Large intestine (tissue), 3 donors: Measurements from ENCODE around the gene SPINT1. TPM values are rescaled to one million over a fixed set of nuclear protein-coding genes. Genes with fewer than 3 reads are reported as not detected.
"Not testable (repeated sequence)": the region's sequence is repeated elsewhere in the genome, so short reads cannot be mapped to it uniquely, and the experiment has no call there.

ENCODE experiments used
- DNase-seq, 2 donors: peaks; one replicate each; pipeline versions ENCODE4 v3.0.0 to v3.0.0-alpha.2; 2013
- H3K27ac ChIP-seq: one replicate; pipeline ENCODE4 v1.5.1; 2013; ENCODE audit warnings: low read length
- H3K27me3 ChIP-seq: 2 replicates; pipeline ENCODE4 v1.6.1; 2013; ENCODE audit warnings: low read length; ENCODE audit not compliant: control insufficient read depth, insufficient read depth
- H3K36me3 ChIP-seq: 2 replicates; pipeline ENCODE4 v1.6.1; 2013; ENCODE audit warnings: low read length; ENCODE audit not compliant: control insufficient read depth, insufficient read depth
- H3K4me1 ChIP-seq: one replicate; pipeline ENCODE4 v1.6.1; 2013; ENCODE audit warnings: low read length; ENCODE audit not compliant: control insufficient read depth, insufficient read depth
- H3K4me3 ChIP-seq: one replicate; pipeline ENCODE4 v1.5.1; 2013; ENCODE audit warnings: low read length
- H3K9me3 ChIP-seq: one replicate; pipeline ENCODE4 v1.6.1; 2013; ENCODE audit warnings: mild to moderate bottlenecking, low read depth, low read length, moderate library complexity; ENCODE audit not compliant: control insufficient read depth
- WGBS: methylation state at CpG from one replicate; pipeline ENCODE4 v1.1.5; 2013; ENCODE audit warnings: low lambda C conversion rate; ENCODE audit not compliant: insufficient coverage; 5-methylcytosine and 5-hydroxymethylcytosine counted together
- polyA plus RNA-seq: library from polyadenylated mRNA; unstranded; fragments of 120-200 nt; gene quantifications from one replicate; pipeline ENCODE4 v1.2.1, GENCODE V29; 2013

SPINT1 gene
- polyA plus RNA-seq, 1 donor: 166 TPM

DNA sequence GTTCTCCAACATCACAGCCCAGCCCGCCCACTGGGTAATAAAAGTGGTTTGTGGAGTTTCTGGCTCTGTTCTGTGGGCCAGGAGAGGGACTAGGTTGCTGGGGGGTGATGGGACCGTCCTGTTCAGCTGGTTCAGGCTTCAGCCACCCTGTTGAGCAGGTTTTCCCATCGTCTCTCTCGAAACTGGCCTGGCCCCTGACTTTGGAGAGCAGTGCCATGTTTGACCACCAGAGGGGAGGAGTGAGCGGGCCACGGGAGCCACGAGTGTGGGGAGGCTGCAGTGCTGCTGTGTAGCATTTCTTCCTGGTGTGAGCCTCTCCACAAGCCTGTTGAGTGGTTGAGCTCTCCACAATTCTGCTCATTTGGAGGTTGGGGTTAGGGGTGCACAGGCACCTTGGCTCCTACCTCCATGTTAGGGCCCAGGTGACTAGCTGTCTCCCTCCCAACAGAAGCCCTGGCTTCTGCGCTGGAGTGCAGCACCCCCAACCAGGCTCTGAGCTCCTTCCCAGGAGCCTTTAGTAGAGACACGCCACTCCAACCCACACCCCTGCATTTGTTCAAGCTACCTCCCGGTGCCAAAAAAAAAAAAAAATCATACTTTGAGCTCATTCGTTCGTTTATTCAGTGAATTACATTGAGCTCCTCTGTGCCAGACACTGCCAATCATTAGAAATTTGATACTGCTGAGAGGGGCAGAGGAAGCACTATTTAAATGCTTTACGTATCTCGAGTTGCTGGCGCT, 13.9 kb downstream of the SPINT1 start:
- Histone ChIP-seq H3K27me3 (no peaks in the 10 kb centered on the region), H3K36me3 (peaks cover 50% of the 10 kb centered on the region), H3K27ac (peak overlapping the region; percentile 67), H3K9me3 (no peaks in the 10 kb centered on the region), H3K4me1 (peaks cover 31% of the 10 kb centered on the region), H3K4me3 (no peak overlapping the region)
- WGBS: no CpG with 5 or more reads among the region's 15 CpGs
- peak; percentile 79 to 88 for DNase-seq

DNA sequence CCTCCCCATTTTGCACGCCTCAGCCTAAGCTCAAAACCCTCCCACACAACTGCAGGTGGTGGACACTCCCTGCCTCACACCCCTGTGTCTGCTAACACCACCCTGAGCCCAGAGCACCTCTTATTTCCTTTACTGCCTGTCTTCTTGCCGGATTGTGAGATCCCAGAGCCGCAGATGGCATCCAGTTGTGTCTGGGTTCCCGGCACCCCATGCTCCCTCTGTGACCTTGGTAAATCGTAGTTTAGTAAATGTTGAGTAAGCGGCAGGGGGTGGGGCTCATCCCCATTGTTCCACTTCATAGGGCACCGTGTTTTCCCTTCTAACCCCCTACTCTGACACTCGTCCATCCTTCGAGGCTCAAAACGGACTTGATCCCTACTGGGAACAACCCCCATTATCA, 14.9 kb downstream of the SPINT1 start:
- no CpG with 5 or more reads among the region's 10 CpGs for WGBS
- Histone ChIP-seq H3K4me1 (peaks cover 29% of the 10 kb centered on the region), H3K9me3 (no peaks in the 10 kb centered on the region), H3K4me3 (no peak overlapping the region), H3K27me3 (no peaks in the 10 kb centered on the region), H3K27ac (peak overlapping the region; percentile 67), H3K36me3 (peaks cover 41% of the 10 kb centered on the region)
- DNase-seq: no peak

DNA sequence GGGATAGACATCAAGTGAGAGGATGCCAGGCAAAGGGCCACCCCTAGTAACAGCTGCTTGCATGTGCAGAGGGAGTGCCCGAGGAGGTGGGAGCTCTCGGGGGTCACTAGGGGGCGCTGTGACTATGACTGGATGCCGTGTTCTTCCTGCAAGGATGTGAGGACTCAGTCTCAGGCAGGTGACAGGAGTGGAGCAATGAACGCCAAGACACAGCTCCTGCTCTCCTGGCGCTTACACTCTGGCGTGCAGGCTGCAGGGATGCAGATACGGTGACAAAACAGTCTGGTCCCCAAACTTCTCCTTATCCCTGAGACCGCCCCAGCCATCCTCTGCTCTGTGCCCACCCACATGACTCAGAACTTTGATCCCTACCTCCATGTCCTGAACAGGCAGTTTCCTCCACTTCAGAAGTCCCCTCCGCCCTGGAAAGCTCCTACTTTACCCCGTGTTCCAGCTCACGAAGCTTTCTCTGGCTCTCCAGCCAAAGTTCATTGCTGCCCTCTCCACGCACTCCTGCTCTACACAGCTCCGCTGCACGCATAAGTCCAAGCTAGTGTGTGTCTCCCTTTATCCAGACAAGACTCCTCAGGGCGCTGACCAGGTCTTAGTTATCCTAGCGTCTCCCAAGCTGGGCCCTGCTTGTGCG, 15.5 kb downstream of the SPINT1 start:
- Histone ChIP-seq H3K36me3 (peaks cover 35% of the 10 kb centered on the region), H3K9me3 (no peaks in the 10 kb centered on the region), H3K27me3 (no peaks in the 10 kb centered on the region), H3K4me3 (no peak overlapping the region), H3K27ac (peak overlapping the region; percentile 67), H3K4me1 (peaks cover 32% of the 10 kb centered on the region)
- DNase-seq: peak; percentile 85 to 89
- WGBS: no CpG with 5 or more reads among the region's 18 CpGs

DNA sequence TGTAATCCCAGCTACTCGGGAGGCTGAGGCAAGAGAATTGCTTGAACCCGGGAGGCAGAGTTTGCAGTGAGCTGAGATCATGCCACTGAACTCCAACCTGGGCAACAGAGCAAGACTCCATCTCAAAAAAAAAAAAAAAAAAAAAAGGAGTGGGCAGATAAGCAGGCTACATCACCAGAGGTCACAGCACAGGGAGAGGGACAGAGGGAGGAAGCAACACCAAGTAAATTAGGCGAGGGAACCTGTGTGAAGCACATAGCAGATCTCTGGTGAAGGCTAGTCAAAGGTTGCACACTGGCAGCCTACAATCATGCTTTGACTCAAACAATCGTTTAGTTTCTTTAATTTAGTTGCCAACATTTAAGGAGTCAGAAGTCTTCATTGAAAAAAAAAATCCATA, 17.3 kb downstream of the SPINT1 start:
- not testable (repeated sequence) for H3K27ac ChIP-seq, H3K4me3 ChIP-seq, H3K27me3 ChIP-seq, DNase-seq, H3K9me3 ChIP-seq
- Histone ChIP-seq H3K36me3 (peaks cover 16% of the 10 kb centered on the region), H3K4me1 (peaks cover 32% of the 10 kb centered on the region)
- WGBS: no CpG with 5 or more reads among the region's 4 CpGs

DNA sequence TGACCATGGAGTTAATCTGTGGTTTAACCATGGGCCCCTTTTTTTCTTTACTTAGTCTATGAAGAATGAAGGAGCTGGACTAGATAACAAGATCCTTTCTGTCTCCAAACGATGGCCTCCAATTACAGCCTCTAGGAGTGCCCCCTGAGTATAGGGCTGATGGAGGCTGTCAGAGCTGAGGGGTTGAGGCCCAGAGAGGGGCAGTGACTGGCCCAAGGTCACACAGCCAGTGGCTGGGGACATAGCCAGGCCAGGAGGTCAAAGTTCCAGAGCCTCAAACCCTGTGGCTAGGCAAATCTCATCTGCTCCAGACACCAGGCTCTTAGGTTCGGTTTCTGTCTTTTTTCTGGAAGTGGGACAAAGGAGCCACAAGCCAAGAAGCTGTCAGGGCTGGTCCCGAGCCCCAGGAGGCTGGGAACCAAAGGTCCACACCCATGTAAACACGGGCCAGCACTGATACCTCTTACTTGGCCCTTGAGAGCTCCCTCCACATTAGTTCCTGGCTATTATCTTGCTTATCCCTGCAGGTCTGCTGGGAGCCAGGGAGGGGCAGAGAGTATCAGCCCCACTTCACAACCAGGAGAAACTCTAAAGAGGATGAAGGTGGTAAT, 19.9 kb downstream of the SPINT1 start:
- WGBS: no CpG with 5 or more reads among the region's 4 CpGs
- Histone ChIP-seq H3K27me3 (no peaks in the 10 kb centered on the region), H3K4me3 (no peak overlapping the region), H3K27ac (no peak overlapping the region), H3K4me1 (peaks cover 20% of the 10 kb centered on the region), H3K36me3 (peaks cover 1% of the 10 kb centered on the region), H3K9me3 (no peaks in the 10 kb centered on the region)
- DNase-seq: no peak

DNA sequence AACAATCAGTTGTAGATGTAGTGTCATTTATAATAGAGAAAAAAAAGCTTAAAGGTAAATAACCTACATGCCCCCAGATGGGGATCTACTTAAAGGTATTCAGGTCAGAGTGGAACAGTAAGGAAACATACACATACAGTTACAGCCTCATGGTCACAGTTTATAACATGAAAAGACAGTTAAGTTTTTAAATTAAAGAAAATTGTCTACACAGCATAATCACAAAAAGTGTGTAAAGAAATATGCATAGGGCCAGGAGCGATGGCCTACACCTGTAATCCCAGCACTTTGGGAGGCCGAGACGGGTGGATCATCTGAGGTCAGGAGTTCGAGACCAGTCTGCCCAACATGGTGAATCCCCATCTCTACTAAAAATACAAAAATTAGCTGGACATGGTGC, 23.4 kb downstream of the SPINT1 start:
- H3K4me3 ChIP-seq: no peak overlapping the region
- 100% methylated on average over 1 of the region's 4 CpGs for WGBS
- no peaks in the 10 kb centered on the region for H3K27me3 ChIP-seq
- no peaks in the 10 kb centered on the region for H3K36me3 ChIP-seq
- no peak for DNase-seq
- H3K9me3 ChIP-seq: no peaks in the 10 kb centered on the region
- peaks cover 10% of the 10 kb centered on the region for H3K4me1 ChIP-seq
- no peak overlapping the region for H3K27ac ChIP-seq

DNA sequence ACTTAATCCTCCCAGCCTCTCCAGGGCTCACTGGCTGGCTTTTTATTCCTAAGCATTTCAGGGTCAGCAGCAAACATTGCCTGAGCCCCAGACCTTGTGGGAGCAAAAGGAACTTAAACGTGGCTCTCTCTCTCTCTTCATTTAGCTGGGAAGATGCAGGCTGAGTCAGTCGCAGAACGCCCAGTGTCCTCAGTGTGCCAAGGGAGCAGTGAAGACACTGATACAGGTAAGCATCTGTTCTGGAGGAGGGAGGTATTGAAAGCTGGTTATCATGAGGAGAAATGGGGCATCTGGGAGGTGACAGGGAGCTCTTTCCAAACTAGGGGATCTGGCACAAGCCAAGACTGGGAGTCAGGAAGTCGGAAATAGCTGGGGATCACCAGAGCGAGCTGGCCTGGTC, 25.8 kb downstream of the SPINT1 start:
- Histone ChIP-seq H3K36me3 (no peaks in the 10 kb centered on the region), H3K27me3 (peaks cover 11% of the 10 kb centered on the region), H3K27ac (no peak overlapping the region), H3K4me1 (peaks cover 6% of the 10 kb centered on the region), H3K4me3 (no peak overlapping the region), H3K9me3 (no peaks in the 10 kb centered on the region)
- no peak for DNase-seq
- WGBS: no CpG with 5 or more reads among the region's 5 CpGs

DNA sequence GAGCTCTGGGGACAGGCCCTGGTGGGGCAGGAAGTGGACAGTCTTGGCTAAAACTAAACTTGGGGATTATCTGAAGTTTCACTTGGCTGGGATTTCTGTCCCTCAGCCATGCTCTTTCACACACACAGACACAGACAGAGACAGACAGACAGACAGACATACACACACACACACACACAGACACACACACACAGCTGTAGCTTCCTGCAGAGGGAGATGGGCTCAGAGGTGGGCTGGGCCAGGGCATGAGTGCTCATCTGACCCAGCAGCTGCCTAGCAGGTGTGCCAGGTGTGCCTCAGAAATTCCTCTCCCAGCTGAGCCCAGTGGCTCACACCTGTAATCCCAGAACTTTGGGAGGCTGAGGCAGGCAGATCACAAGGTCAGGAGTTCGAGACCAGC, 26.9 kb downstream of the SPINT1 start:
- Histone ChIP-seq H3K36me3 (no peaks in the 10 kb centered on the region), H3K27me3 (peaks cover 11% of the 10 kb centered on the region), H3K27ac (no peak overlapping the region), H3K9me3 (no peaks in the 10 kb centered on the region), H3K4me3 (no peak overlapping the region), H3K4me1 (peaks cover 6% of the 10 kb centered on the region)
- WGBS: no CpG with 5 or more reads among the region's 1 CpG
- DNase-seq: no peak

DNA sequence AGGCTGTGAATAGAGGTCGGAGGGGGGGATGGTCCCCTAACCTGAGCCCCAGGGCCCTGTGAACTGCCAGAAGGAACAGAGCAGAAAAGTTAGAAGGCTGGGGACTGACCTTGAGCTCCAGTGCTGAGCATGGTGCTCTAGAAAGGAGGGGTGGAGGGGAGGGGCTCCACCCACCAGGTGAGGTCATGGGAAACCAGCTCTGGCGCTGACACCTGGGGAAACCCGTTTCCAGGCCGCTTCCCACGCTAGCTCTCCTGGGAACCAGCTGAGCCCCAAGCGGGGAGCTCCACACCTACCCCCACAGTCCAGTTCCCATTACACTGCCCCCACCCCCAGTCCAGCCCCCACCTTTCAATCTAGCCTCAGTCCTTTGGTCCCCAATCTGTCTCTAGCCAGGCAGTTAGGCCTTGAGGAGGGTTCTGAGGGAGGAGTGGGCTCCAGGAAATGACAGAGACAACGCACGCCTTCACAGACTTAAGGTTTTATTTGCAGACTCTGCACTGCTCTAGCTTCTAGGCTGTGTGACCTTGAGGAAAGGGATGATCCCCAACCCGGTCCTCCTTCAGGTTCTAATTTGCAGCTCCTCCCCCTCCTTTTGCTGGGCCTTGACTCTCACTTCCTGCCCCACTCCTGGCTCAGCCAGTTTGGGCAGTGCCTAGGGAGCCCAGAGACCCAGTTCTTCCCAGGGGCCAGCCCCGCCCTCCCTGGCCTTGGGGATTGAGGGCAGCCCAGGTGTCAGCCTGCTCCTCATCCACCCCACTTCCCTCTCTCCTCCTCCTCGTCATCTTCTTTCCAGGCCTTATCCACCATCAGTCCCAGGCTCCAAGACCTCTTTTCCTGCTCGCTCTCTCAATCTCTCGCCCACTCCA, 28.1 kb downstream of the SPINT1 start:
- no peaks in the 10 kb centered on the region for H3K36me3 ChIP-seq
- peaks cover 11% of the 10 kb centered on the region for H3K27me3 ChIP-seq
- no peak overlapping the region for H3K4me3 ChIP-seq
- peak; percentile 69 to 82 for DNase-seq
- peaks cover 6% of the 10 kb centered on the region for H3K4me1 ChIP-seq
- WGBS: 20% methylated on average over 1 of the region's 13 CpGs
- H3K27ac ChIP-seq: no peak overlapping the region
- no peaks in the 10 kb centered on the region for H3K9me3 ChIP-seq
